Lower leg skin (tissue), 3 donors: ENCODE data around the gene BTBD16.

Experiments used
- CTCF ChIP-seq, 3 donors: fragments of 450-650 bp; IDR thresholded peaks; one replicate each; pipeline ENCODE4 v1.5.1; 2016; ENCODE audit warnings: antibody characterized with exemption in 3 of 3, mild to moderate bottlenecking in 3 of 3, moderate library complexity in 2 of 3
- POLR2A ChIP-seq, 2 donors: fragments of 450-650 bp; IDR thresholded peaks; one replicate each; pipeline ENCODE4 v1.6.1; 2016 to 2017; ENCODE audit warnings: antibody characterized with exemption in 2 of 2, mild to moderate bottlenecking in 1 of 2, moderate library complexity in 1 of 2

GRCh38 chr10:122301055-122301810, 30.1 kb downstream of the BTBD16 start:
- TF ChIP-seq CTCF (IDR thresholded peaks at IDR 0.05) (no peak), POLR2A (IDR thresholded peaks at IDR 0.05) (no peak)
